Measurements from ENCODE around the gene SLC25A47. TPM values are rescaled to one million over a fixed set of nuclear protein-coding genes. Genes with fewer than 3 reads are reported as not detected.

The SLC25A47 gene
- total RNA-seq, 1 donor from 2014 or later: not detected

- TF ChIP-seq CTCF (IDR thresholded peaks at IDR 0.05): no peak
- peaks cover 3 to 8% of the 10 kb centered on the region in 2 donors for H3K4me1 ChIP-seq
- peaks cover 22 to 53% of the 10 kb centered on the region in 2 donors for H3K36me3 ChIP-seq
- no peaks in the 10 kb centered on the region for H3K9me3 ChIP-seq
- no peak for DNase-seq (ENCODE audit: low spot score in 2 of 2)
- H3K27me3 ChIP-seq: no peaks in the 10 kb centered on the region
- intact Hi-C loops (cut with DNase I): no loop called here
- no peak overlapping the region for H3K4me3 ChIP-seq
- H3K27ac ChIP-seq: no peak overlapping the region
Observed at GRCh38 chr14:100345711-100346110, 22.6 kb downstream of the SLC25A47 start.

- Histone ChIP-seq H3K9me3 (no peaks in the 10 kb centered on the region), H3K4me1 (peaks cover 3 to 5% of the 10 kb centered on the region in 2 donors), H3K4me3 (no peak overlapping the region), H3K36me3 (peaks cover 27 to 61% of the 10 kb centered on the region in 2 donors), H3K27me3 (no peaks in the 10 kb centered on the region), H3K27ac (no peak overlapping the region)
- TF ChIP-seq CTCF (IDR thresholded peaks at IDR 0.05): no peak
- intact Hi-C loops (cut with DNase I): no loop called here
- DNase-seq (ENCODE audit: low spot score in 2 of 2): no peak
Observed at GRCh38 chr14:100346306-100347091, 23.4 kb downstream of the SLC25A47 start.

GRCh38 chr14:100348253-100348729 lies 25.2 kb downstream of the SLC25A47 start:
- H3K4me1 ChIP-seq: no peaks in the 10 kb centered on the region
- no peaks in the 10 kb centered on the region for H3K27me3 ChIP-seq
- H3K4me3 ChIP-seq: no peak overlapping the region
- peaks cover 23 to 68% of the 10 kb centered on the region in 2 donors for H3K36me3 ChIP-seq
- H3K27ac ChIP-seq: no peak overlapping the region
- intact Hi-C loops (cut with DNase I): no loop called here
- no peak for DNase-seq (ENCODE audit: low spot score in 2 of 2)
- no peaks in the 10 kb centered on the region for H3K9me3 ChIP-seq
- TF ChIP-seq CTCF (IDR thresholded peaks at IDR 0.05): no peak

- Histone ChIP-seq H3K27ac (no peak overlapping the region), H3K4me1 (no peaks in the 10 kb centered on the region), H3K9me3 (no peaks in the 10 kb centered on the region), H3K4me3 (no peak overlapping the region), H3K36me3 (peaks cover 24 to 74% of the 10 kb centered on the region in 2 donors), H3K27me3 (no peaks in the 10 kb centered on the region)
- intact Hi-C loops (cut with DNase I): no loop called here
- no peak for TF ChIP-seq CTCF (IDR thresholded peaks at IDR 0.05)
- no peak for DNase-seq (ENCODE audit: low spot score in 2 of 2)
Observed at GRCh38 chr14:100348784-100349685, 25.9 kb downstream of the SLC25A47 start.

GRCh38 chr14:100350276-100350926 lies 27.3 kb downstream of the SLC25A47 start:
- no peak overlapping the region for H3K27ac ChIP-seq
- H3K36me3 ChIP-seq: peaks cover 34 to 88% of the 10 kb centered on the region in 2 donors
- intact Hi-C loops (cut with DNase I): no loop called here
- TF ChIP-seq CTCF (IDR thresholded peaks at IDR 0.05): no peak
- H3K9me3 ChIP-seq: no peaks in the 10 kb centered on the region
- H3K27me3 ChIP-seq: no peaks in the 10 kb centered on the region
- H3K4me1 ChIP-seq: no peaks in the 10 kb centered on the region
- H3K4me3 ChIP-seq: no peak overlapping the region
- DNase-seq (ENCODE audit: low spot score in 2 of 2): no peak

Data from ascending aorta (tissue), 2 donors.